ENCODE data around the gene DHDDS.
"Not testable (repeated sequence)": the region's sequence is repeated elsewhere in the genome, so short reads cannot be mapped to it uniquely, and the experiment has no call there.

Gene DHDDS

DNA sequence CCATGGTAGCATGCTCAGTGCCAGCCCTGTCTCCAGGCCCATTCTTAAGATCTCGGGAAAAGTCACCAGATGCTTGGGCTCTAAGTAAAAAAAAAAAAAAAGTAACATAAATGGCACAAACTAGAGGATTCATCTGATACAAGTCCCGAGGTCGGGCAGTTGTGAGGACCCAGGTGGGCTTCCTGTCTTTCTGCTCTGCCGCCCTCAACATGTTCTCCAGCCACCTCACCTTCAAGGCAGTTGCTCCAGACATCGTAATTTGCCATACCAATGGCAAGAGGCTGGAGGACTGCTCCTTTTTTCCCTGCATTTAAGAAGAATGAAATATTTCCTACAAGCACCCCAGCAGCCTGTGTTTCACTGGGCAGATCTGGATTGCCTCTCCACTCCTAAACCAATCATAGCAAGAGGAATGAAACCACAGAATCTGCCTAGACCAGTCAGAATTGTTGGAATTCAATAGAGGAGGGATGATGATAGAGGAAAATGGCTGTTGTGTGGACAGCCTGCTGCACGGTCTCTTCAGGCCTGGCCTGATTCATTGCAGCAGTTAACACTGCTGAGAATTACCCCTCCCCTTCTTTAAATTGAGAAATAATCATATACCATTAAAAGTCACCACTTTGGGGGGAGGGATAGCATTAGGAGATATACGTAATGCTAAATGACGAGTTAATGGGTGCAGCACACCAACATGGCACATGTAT is 45.5 kb downstream of the DHDDS start:
- no peak for DNase-seq

DNA sequence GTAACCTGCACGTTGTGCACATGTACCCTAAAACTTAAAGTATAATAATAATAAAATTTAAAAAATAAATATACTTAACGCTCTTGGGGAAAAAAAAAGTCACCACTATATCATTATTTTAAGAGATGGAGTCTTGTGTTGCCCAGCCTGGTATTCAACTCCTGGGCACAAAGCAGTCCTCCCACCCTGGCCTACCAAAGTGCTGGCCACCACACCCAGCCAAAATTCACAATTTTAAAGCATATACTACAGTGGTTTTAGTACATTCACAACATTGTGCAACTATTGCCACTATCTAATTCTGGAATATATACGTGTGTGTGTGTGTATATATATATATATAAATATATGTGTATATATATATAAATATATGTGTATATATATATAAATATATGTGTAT is 46.0 kb downstream of the DHDDS start:
- DNase-seq: no peak

GRCh38 chr1:26478988-26479387 is 46.9 kb downstream of the DHDDS start:
- no peak for DNase-seq

DNA sequence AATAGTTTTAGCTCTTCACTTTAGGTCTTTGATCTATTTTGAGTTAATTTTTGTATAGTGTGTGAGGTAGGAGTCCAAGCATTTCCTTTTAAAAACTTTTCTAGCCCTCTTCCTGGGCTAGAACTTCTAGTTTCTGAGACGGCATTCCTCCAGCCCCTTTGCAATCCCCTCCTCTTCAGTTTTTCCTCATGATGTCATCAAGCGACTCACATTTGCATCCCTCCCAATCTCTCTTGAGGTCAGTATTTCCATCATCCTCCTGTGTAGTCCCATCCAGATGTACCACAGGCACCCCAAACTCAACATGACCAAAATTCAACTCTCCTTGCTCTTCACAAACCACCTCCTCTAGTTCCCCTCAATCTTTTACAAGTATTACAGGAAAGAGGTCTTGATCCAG is 50.8 kb downstream of the DHDDS start:
- DNase-seq: no peak

DNA sequence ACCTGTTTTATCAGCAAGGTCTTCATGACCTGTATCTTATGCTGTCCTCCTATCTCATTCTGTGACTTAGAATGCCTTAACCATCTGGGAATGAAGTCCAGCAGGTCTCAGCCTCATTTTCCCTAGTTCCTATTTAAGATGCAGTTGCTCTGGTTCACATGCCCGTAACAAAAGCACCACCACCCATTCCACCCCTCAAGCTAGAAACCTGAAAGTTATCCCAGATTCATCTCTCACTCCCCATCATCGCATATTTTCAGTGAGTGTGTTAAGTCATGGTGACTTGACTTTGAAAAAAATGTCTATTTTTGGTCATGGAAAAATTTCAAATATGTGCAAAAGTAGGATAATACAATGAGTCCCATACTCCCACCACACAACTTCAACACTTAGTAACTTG is 51.9 kb downstream of the DHDDS start:
- DNase-seq: no peak

DNA sequence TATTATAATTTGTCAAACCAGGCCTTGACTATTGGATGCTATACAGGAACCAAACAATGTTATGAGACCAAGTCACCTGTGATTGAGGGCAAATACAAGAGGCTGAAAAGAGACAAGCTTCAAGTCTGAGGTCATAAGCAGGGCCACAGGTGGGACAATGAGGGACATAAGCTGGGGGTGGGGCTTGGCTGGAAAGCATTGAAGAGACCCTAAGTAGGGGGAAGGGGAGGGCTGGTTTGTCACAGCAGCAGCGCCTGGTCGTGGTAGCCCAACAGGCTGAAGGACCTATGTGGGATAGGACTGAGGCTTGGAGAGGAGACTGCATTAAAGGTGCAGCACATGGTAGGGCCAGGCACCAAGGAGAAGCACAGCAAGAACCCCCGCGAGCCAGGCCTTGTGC is 58.0 kb downstream of the DHDDS start:
- DNase-seq: no peak

- no peak for DNase-seq
Measured at GRCh38 chr1:26493267-26493666, 61.1 kb downstream of the DHDDS start.

- no peak for DNase-seq
Measured at GRCh38 chr1:26493938-26494337, 61.8 kb downstream of the DHDDS start.

DNA sequence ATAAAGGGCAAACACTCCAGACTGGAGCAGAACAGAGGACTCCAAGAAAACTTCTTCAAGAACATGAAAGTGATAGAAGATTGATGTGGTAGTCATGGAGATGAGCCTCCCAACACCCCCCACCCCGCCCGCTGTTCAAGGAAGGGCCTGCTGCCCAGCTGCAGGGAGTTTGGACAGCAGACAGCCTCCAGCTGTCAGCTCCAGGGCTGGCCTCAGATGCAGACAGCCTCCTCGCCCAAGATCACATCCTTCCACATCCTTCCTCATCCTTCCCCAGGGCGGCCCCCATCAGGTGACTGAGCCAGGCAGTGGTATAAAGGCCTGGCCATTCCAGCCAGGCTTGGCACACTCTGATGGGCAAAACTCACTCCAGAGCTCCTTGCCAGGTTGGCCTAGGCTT is 64.7 kb downstream of the DHDDS start:
- no peak for DNase-seq

GRCh38 chr1:26498894-26499293 is 66.8 kb downstream of the DHDDS start:
- no peak for DNase-seq

- peak; percentile 83 for DNase-seq
Measured at GRCh38 chr1:26500488-26501175, 68.5 kb downstream of the DHDDS start.

- not testable (repeated sequence) for DNase-seq
Measured at GRCh38 chr1:26510711-26511110, 78.6 kb downstream of the DHDDS start.

- DNase-seq: not testable (repeated sequence)
Measured at GRCh38 chr1:26515836-26516235, 83.7 kb downstream of the DHDDS start.

GRCh38 chr1:26516987-26517765 is 85.1 kb downstream of the DHDDS start:
- no peak for DNase-seq

DNA sequence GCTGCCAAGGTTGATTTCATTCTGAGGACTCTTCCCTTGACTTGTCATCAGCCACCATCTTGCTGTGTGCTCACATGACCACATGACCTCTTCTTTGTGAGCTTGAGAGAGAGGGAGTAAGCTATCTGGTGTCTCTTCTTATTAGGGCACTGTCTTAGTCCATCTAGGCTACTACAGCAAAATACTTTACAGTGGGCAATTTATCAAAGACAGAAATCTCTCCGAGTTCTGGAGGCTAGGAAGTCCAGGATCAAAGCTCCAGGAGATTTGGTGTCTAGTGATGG is 85.6 kb downstream of the DHDDS start:
- DNase-seq: no peak

GRCh38 chr1:26518355-26518754 is 86.2 kb downstream of the DHDDS start:
- DNase-seq: no peak

DNA sequence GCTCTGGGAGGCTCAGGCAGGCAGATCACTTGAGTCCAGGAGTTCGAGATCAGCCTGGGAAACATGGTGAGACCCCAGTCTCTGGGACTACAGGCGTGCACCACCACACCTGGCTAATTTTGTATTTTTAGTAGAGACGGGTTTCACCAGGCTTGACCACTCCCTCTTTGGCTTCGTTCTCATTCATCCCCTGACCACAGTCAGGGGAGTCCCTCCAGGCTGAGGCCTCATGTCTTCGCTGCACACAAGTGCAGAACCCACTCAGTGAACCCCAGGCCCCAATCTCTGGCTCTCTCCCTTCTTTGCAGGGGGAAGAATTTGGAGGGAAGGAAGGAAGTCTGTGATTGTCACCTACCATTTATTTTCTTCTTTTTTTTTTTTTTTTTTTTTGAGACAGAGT is 88.2 kb downstream of the DHDDS start:
- DNase-seq: no peak

All from CD4-positive, alpha-beta T cell treated with Interferon gamma for 1 hour (primary cell).